K562 (cell line): ENCODE results near the gene SPTBN4. TPM values are rescaled to one million over a fixed set of nuclear protein-coding genes. Genes with fewer than 3 reads are reported as not detected.

Source experiments
- BCOR ChIP-seq: fragments of 450-650 bp; IDR thresholded peaks from 2 replicates; pipeline ENCODE4 v1.6.1; 2016
- CEBPG ChIP-seq, 3 experiments: fragments of 200-800 bp in 1 of 3; sonication (Bioruptor generic) in 1 of 3; sonication (generic) in 1 of 3; formaldehyde crosslinking in 1 of 3; IDR thresholded peaks in 2 of 3; conservative IDR thresholded peaks in 1 of 3; 2 replicates each; pipeline versions ENCODE4 v1.6.1 to v1.8.0; 2016 to 2022; ENCODE audit warnings: missing compliant biosample characterization in 2 of 3, missing genetic modification characterization in 2 of 3, mild to moderate bottlenecking in 1 of 3, missing genetic modification reagents in 1 of 3
- ESRRB ChIP-seq: fragments of 250-450 bp; sonication (Bioruptor Pico); IDR thresholded peaks from 2 replicates; pipeline ENCODE4 v1.5.0; 2020; ENCODE audit warnings: mild to moderate bottlenecking, moderate library complexity, borderline replicate concordance
- HDAC8 ChIP-seq: fragments of 450-650 bp; IDR thresholded peaks from 2 replicates; pipeline ENCODE4 v1.6.1; 2016; ENCODE audit warnings: mild to moderate bottlenecking, missing genetic modification characterization, moderate library complexity, missing compliant biosample characterization
- MEIS2 ChIP-seq: fragments of 450-650 bp; IDR thresholded peaks from 2 replicates; pipeline ENCODE4 v1.6.1; 2014; ENCODE audit warnings: mild to moderate bottlenecking; ENCODE audit not compliant: partially characterized antibody
- NCOA1 ChIP-seq: fragments of 450-650 bp; IDR thresholded peaks from 2 replicates; pipeline ENCODE4 v1.6.1; 2016; ENCODE audit warnings: low read depth
- NCOA2 ChIP-seq, 2 experiments: fragments of 450-650 bp; IDR thresholded peaks; 2 replicates each; pipeline ENCODE4 v1.6.1; 2018; ENCODE audit warnings: mild to moderate bottlenecking in 2 of 2, moderate library complexity in 1 of 2; ENCODE audit not compliant: partially characterized antibody in 2 of 2
- NEUROD1 ChIP-seq: fragments of 150-350 bp; IDR thresholded peaks from 2 replicates; pipeline ENCODE4 v1.6.1; 2014; ENCODE audit warnings: borderline replicate concordance, low read length, low read depth; ENCODE audit not compliant: partially characterized antibody
- NFRKB ChIP-seq: fragments of 450-650 bp; IDR thresholded peaks from 2 replicates; pipeline ENCODE4 v1.6.1; 2016; ENCODE audit warnings: low read depth
- POLR2AphosphoS2 ChIP-seq: IDR thresholded peaks from 2 replicates; pipeline ENCODE4 v1.6.1; 2012; ENCODE audit warnings: low read length, improper control_type of control experiment
- SMARCB1 ChIP-seq: IDR thresholded peaks from 2 replicates; pipeline ENCODE4 v1.6.1; 2011; ENCODE audit warnings: improper control_type of control experiment, low read depth; ENCODE audit not compliant: insufficient read length
- SRSF7 ChIP-seq: fragments of 200-400 bp; formaldehyde crosslinking; optimal IDR thresholded peaks from 2 replicates; pipeline ENCODE3; 2017; ENCODE audit warnings: mild to moderate bottlenecking, low read depth, low read length
- TEAD2 ChIP-seq: fragments of 450-650 bp; IDR thresholded peaks from 2 replicates; pipeline ENCODE4 v1.6.1; 2016; ENCODE audit warnings: missing genetic modification characterization, control low read depth, missing compliant biosample characterization
- TGIF2 ChIP-seq: sonication (generic); formaldehyde crosslinking; IDR thresholded peaks from 2 replicates; pipeline ENCODE4 v1.8.1; 2022; ENCODE audit warnings: mild to moderate bottlenecking, missing genetic modification reagents, moderate library complexity
- YBX1 ChIP-seq: fragments of 450-650 bp; IDR thresholded peaks from 2 replicates; pipeline ENCODE4 v1.7.1; 2016; ENCODE audit warnings: mild to moderate bottlenecking
- ZFP36 ChIP-seq: fragments of 150-350 bp; IDR thresholded peaks from 2 replicates; pipeline ENCODE4 v1.6.1; 2018; ENCODE audit warnings: low read length, low read depth; ENCODE audit not compliant: partially characterized antibody
- ZFPM2 ChIP-seq: fragments of 250-450 bp; sonication (Bioruptor Pico); IDR thresholded peaks from 2 replicates; pipeline ENCODE4 v1.5.1; 2022; ENCODE audit warnings: mild to moderate bottlenecking
- ZNF263 ChIP-seq: sonication (generic); formaldehyde crosslinking; IDR thresholded peaks from 2 replicates; pipeline ENCODE4 v1.8.0; 2022; ENCODE audit warnings: mild to moderate bottlenecking, missing genetic modification reagents, borderline replicate concordance
- ZNF41 ChIP-seq: fragments of 250-450 bp; sonication (Bioruptor Pico); conservative IDR thresholded peaks from 2 replicates; pipeline ENCODE4 v1.4.0; 2020; ENCODE audit warnings: mild to moderate bottlenecking
- ZNF449 ChIP-seq: fragments of 250-450 bp; sonication (Bioruptor Pico); IDR thresholded peaks from 2 replicates; pipeline ENCODE4 v1.8.0; 2022; ENCODE audit warnings: moderate library complexity, mild to moderate bottlenecking, inconsistent platforms
- polyA plus RNA-seq, 8 experiments: library from polyadenylated mRNA; depleted of rRNA in 4 of 8; stranded (reverse) in 5 of 8; unstranded in 3 of 8; fragments of >200 nt; fragmentation: Nextera tagmentation in 2 of 8; fragmentation: Illumina TruSeq in 1 of 8; extraction: Ambion mirVana in 2 of 8; extraction: Trizol in 1 of 8; gene quantifications; 2 replicates each; pipeline versions ENCODE4 v1.2.1 to v1.2.3, GENCODE V29; 2011 to 2014; ENCODE audit warnings: inconsistent platforms in 1 of 8, missing spikeins in 1 of 8
- total RNA-seq, 7 experiments: library from RNA; depleted of rRNA in 6 of 7; stranded (reverse); fragments of >200 nt in 6 of 7; fragmentation: Illumina TruSeq in 2 of 7; extraction: Trizol in 2 of 7; gene quantifications; 2 replicates each; pipeline versions ENCODE4 v1.2.1 to v1.2.3, GENCODE V29; 2011 to 2021; ENCODE audit warnings: low replicate concordance in 1 of 7
- TF ChIP-seq, protein P1 (sequence below): IDR thresholded peaks from 2 replicates; pipeline ENCODE4 v1.6.1; 2014; ENCODE audit warnings: antibody characterized with exemption

SPTBN4 gene
- total and polyA plus RNA-seq, 9 of the 15 experiments (the other 6 are each of a cell fraction or from before 2014, with no cell fraction given) = 0.01 to 1.5 (median 0.86) TPM

DNA sequence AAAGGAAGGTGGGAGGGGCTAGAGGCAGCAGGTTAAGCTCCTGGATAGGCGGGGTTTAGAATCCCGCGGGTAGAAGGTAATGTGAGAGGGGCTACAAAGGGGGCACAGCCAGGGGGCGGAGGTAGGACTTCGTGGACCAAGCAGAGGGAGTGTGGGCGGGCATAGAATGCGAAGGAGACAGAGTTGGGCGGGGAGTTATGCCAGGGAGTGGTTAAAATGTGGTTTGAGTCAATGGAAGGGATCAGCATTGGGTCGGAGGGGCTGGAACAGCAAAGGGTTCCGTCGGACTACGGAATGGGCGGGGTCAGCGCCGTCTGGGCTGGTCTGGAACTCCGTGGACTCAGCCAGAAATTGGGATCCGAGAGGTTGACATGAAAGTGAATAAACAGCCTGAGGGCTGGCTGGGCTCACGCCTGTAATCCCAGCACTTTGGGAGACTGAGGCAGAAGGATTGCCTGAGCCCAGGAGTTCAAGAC lies 137.4 kb downstream of the SPTBN4 start (continued):
- TF ChIP-seq CEBPG (CRISPR knock-in tag; IDR thresholded peaks at IDR 0.05) = no peak
- no peak for TF ChIP-seq CEBPG (tag; conservative IDR thresholded peaks at IDR 0.05 in 1 of 2, IDR thresholded peaks at IDR 0.05 in 1 of 2)
- TF ChIP-seq TGIF2 (CRISPR knock-in tag) = no peak
- TF ChIP-seq ZNF449 = no peak
- TF ChIP-seq MEIS2 = no peak
- TF ChIP-seq POLR2AphosphoS2 = no peak
- no peak for TF ChIP-seq NCOA1
- TF ChIP-seq NFRKB = no peak
- no peak for TF ChIP-seq NCOA2 (IDR thresholded peaks at IDR 0.05; ENCODE audit: partially characterized antibody in 2 of 2)
- TF ChIP-seq ESRRB (CRISPR knock-in tag) = no peak
- no peak for TF ChIP-seq SMARCB1
- no peak for TF ChIP-seq ZFPM2 (CRISPR knock-in tag)
- TF ChIP-seq ZFP36 = no peak
- TF ChIP-seq NEUROD1 = no peak
- no peak for TF ChIP-seq YBX1
- TF ChIP-seq ZNF41 (CRISPR knock-in tag) = no peak
- no peak for TF ChIP-seq ZNF263 (CRISPR knock-in tag)
- no peak for TF ChIP-seq TEAD2 (tag)
- TF ChIP-seq SRSF7 = no peak
- TF ChIP-seq BCOR = peak; percentile 89
- TF ChIP-seq HDAC8 (tag) = no peak
- TF ChIP-seq, protein P1, sequence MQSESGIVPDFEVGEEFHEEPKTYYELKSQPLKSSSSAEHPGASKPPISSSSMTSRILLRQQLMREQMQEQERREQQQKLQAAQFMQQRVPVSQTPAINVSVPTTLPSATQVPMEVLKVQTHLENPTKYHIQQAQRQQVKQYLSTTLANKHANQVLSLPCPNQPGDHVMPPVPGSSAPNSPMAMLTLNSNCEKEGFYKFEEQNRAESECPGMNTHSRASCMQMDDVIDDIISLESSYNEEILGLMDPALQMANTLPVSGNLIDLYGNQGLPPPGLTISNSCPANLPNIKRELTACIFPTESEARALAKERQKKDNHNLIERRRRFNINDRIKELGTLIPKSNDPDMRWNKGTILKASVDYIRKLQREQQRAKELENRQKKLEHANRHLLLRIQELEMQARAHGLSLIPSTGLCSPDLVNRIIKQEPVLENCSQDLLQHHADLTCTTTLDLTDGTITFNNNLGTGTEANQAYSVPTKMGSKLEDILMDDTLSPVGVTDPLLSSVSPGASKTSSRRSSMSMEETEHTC = no peak
